ENCODE results near the gene SMC3.

DNA sequence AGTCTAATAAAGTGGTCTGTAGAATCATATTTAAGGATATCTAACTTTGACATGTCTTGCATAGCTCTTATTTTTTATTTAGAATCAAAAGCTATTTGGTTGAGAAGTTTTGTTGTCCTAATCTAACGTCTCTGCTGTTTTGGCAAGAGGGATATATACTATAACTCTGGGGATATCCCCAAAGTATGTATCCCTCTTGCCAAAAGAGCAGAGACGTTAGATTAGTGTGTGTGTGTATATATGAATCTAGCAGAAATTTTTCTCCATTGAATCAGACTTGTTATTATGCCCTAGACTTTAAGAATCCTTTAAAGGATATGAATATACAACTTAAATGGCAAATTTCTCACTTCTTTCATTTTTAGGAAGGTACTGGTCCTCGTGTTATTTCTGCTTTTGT, 9.6 kb downstream of the SMC3 start:
- TF ChIP-seq POLR2A (IDR thresholded peaks at IDR 0.05) = no peak
- TF ChIP-seq, protein P1, sequence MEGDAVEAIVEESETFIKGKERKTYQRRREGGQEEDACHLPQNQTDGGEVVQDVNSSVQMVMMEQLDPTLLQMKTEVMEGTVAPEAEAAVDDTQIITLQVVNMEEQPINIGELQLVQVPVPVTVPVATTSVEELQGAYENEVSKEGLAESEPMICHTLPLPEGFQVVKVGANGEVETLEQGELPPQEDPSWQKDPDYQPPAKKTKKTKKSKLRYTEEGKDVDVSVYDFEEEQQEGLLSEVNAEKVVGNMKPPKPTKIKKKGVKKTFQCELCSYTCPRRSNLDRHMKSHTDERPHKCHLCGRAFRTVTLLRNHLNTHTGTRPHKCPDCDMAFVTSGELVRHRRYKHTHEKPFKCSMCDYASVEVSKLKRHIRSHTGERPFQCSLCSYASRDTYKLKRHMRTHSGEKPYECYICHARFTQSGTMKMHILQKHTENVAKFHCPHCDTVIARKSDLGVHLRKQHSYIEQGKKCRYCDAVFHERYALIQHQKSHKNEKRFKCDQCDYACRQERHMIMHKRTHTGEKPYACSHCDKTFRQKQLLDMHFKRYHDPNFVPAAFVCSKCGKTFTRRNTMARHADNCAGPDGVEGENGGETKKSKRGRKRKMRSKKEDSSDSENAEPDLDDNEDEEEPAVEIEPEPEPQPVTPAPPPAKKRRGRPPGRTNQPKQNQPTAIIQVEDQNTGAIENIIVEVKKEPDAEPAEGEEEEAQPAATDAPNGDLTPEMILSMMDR (IDR thresholded peaks at IDR 0.05) = no peak

All from right lobe of liver (tissue), 4 donors.